NCI-H2107 treated with DMSO at 0.1 percent for 48 hours (cell line): Measurements from ENCODE around the gene ARHGAP26.

ENCODE experiments used
- DNase-seq: peaks from one replicate; lab custom pipeline; 2025; ENCODE audit not compliant: unreplicated experiment; lab: John Stamatoyannopoulos, UW

The ARHGAP26 gene

GRCh38 chr5:142810743-142811290 lies 40.6 kb downstream of the ARHGAP26 start:
- DNase-seq: no peak

GRCh38 chr5:142811866-142812557 lies 41.8 kb downstream of the ARHGAP26 start:
- no peak for DNase-seq

- no peak for DNase-seq
Measured at GRCh38 chr5:142813220-142813619, 43.0 kb downstream of the ARHGAP26 start.

- no peak for DNase-seq
Measured at GRCh38 chr5:142814122-142814521, 43.9 kb downstream of the ARHGAP26 start.

GRCh38 chr5:142815469-142815868 lies 45.3 kb downstream of the ARHGAP26 start:
- no peak for DNase-seq

GRCh38 chr5:142816531-142817430 lies 46.6 kb downstream of the ARHGAP26 start:
- DNase-seq: peak; percentile 17

GRCh38 chr5:142817949-142818431 lies 47.8 kb downstream of the ARHGAP26 start:
- DNase-seq: no peak

- no peak for DNase-seq
Measured at GRCh38 chr5:142819292-142819691, 49.1 kb downstream of the ARHGAP26 start.

- no peak for DNase-seq
Measured at GRCh38 chr5:142819825-142820224, 49.6 kb downstream of the ARHGAP26 start.

GRCh38 chr5:142820447-142820846 lies 50.3 kb downstream of the ARHGAP26 start:
- DNase-seq: no peak

- no peak for DNase-seq
Measured at GRCh38 chr5:142821034-142821732, 51.0 kb downstream of the ARHGAP26 start.

- DNase-seq: no peak
Measured at GRCh38 chr5:142821733-142822487, 51.7 kb downstream of the ARHGAP26 start.

- DNase-seq: peak; percentile 14
Measured at GRCh38 chr5:142823126-142823525, 52.9 kb downstream of the ARHGAP26 start.

GRCh38 chr5:142823806-142824205 lies 53.6 kb downstream of the ARHGAP26 start:
- DNase-seq: no peak

- DNase-seq: no peak
Measured at GRCh38 chr5:142824391-142824790, 54.2 kb downstream of the ARHGAP26 start.

- no peak for DNase-seq
Measured at GRCh38 chr5:142825378-142826089, 55.4 kb downstream of the ARHGAP26 start.

- DNase-seq: no peak
Measured at GRCh38 chr5:142826093-142826492, 55.9 kb downstream of the ARHGAP26 start.

- DNase-seq: no peak
Measured at GRCh38 chr5:142826741-142827492, 56.7 kb downstream of the ARHGAP26 start.

GRCh38 chr5:142827934-142828576 lies 57.9 kb downstream of the ARHGAP26 start:
- peak; percentile 9 for DNase-seq
